Mucosa of stomach (tissue), 1 donor: Measurements from ENCODE around the gene COL15A1.

Source experiments
- H3K27me3 ChIP-seq: one replicate; pipeline ENCODE4 v1.7.0; 2013; ENCODE audit warnings: mild to moderate bottlenecking, low read length; ENCODE audit not compliant: control insufficient read depth, insufficient read depth
- H3K36me3 ChIP-seq: one replicate; pipeline ENCODE4 v1.7.0; 2013; ENCODE audit warnings: low read length; ENCODE audit not compliant: control insufficient read depth, insufficient read depth
- H3K4me1 ChIP-seq: one replicate; pipeline ENCODE4 v1.7.0; 2013; ENCODE audit warnings: mild to moderate bottlenecking, low read length; ENCODE audit not compliant: control insufficient read depth, insufficient read depth
- H3K4me3 ChIP-seq: one replicate; pipeline ENCODE4 v1.7.0; 2013; ENCODE audit warnings: low read length
- H3K9ac ChIP-seq: one replicate; pipeline ENCODE4 v1.7.0; 2013; ENCODE audit warnings: mild to moderate bottlenecking, low read length, moderate library complexity
- H3K9me3 ChIP-seq: one replicate; pipeline ENCODE4 v1.7.0; 2013; ENCODE audit warnings: mild to moderate bottlenecking, low read length, moderate library complexity; ENCODE audit not compliant: control insufficient read depth
- donor health status: Pancreatic carcinoma.

COL15A1 gene

DNA sequence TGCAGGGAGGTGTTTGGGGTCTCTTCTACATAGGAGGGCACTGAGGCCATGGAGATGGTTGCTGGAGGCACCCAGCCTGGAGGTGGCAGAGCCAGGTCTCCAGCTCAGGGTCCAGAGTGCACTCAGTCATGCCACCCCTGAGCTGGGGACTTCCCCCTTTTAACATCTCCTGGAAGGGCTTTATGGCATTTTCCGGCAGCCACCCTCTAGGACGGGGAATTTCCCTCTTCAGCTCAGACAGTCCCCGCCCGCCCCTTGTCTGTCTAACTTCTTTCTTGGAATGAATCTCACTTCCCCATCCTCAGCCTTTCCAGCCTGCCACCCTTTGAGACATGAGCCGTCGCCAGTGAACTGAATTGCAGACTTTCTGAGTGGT, 49.9 kb downstream of the COL15A1 start:
- H3K36me3 ChIP-seq, result no peaks in the 10 kb centered on the region
- no peak overlapping the region for H3K4me3 ChIP-seq
- peaks cover 11% of the 10 kb centered on the region for H3K4me1 ChIP-seq
- H3K27me3 ChIP-seq, result no peaks in the 10 kb centered on the region
- H3K9me3 ChIP-seq, result no peaks in the 10 kb centered on the region
- H3K9ac ChIP-seq, result no peak overlapping the region

DNA sequence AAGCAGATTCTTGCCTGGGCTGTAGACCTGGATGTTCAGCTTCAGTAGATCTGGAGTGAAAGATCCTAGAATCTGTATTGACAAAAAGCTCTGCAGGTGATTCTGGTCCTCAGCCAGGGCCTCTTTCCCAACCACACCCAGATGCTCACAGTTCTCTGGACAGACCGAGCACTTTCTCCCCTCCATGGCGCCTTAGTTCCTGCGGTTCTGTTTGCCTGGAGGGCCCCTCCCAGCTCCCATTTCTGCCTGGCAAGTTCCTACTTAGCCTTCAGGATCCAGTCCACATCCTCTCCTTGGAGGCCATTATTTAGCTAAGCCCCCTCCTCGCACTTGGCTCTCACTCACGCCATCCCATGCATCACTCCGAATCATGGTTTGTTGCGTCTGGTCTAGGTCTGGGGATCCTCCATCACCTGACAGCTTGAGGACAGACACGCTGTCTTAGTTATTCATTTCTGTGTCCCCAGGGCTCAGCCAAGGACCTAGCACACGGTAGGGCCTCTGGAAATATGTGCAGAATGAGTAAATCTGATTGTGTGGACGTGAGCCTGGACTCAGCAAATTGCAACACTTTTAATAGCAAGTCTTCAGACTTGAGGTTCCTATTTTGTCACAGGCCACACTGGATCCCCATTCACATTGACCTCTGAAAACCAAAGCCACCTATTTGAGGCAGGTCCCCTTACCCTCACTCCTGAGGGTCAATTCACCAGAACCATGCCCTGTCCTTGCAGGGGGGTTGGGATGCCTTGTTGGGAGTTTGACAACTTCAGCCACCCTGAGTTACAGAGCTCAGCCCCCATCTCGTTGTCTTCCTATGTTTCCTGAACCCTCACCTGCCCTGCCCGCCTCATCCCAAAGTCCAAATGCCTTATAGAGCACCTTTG, 50.7 kb downstream of the COL15A1 start:
- Histone ChIP-seq H3K9me3 (no peaks in the 10 kb centered on the region), H3K36me3 (no peaks in the 10 kb centered on the region), H3K9ac (no peak overlapping the region), H3K27me3 (no peaks in the 10 kb centered on the region), H3K4me3 (no peak overlapping the region), H3K4me1 (peaks cover 17% of the 10 kb centered on the region)

DNA sequence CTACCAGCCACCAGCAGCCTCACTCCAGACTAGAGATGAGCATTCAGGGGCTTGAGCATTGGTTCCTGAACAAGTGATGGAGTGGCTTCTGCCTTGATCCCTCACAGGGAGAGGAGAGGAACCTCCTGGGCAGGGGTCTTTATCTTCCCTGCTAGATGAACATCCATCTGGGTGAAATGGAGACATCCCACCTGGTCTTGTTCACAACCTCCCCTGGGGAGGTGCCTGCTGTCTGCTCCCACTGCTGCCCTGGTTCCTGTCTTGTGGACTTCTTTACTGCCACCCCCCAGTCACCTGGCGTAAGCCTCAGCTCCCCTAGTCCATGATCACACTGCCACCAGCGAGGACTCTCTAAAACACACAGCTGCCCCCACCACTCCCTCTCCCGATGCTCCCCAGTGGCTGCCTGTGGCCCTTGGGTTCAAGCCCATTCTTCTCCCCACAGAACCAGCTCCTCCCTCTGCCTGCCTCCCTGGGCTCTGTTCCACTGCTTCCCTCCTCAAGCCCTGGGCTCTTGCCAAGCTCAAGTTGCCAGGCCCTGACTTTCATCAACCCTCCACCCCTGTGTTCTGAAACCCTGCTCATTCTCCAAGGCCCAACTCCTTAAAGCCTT, 51.5 kb downstream of the COL15A1 start:
- H3K9me3 ChIP-seq, result no peaks in the 10 kb centered on the region
- no peak overlapping the region for H3K9ac ChIP-seq
- H3K36me3 ChIP-seq, result no peaks in the 10 kb centered on the region
- H3K4me3 ChIP-seq, result no peak overlapping the region
- H3K27me3 ChIP-seq, result no peaks in the 10 kb centered on the region
- peaks cover 13% of the 10 kb centered on the region for H3K4me1 ChIP-seq

DNA sequence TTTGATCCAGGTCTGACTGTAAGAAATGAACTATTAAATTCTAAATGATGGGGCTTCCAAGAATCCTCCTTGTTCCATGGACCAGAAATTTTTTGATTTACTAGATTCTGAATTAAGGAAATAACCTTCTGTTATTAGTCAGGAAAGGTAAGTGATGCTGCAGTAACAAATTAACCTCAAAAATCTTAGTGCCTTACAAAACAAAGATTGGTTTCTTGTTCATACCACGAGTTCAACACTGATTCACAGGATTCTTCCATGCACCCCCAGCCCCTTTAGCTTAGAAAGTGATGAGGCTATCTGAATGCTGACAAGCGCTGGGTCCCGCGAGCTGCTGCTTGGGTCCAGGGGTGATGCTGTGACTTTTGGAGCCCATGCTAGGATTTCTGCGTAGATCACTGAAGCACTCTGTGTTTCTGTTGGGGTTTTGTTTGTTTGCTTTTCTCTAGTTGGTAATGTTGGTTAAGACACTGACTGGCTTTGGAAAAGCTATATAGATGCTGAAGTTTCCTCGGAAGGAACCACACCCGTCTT, 52.3 kb downstream of the COL15A1 start:
- Histone ChIP-seq H3K4me1 (peaks cover 11% of the 10 kb centered on the region), H3K9me3 (no peaks in the 10 kb centered on the region), H3K36me3 (no peaks in the 10 kb centered on the region), H3K4me3 (no peak overlapping the region), H3K9ac (no peak overlapping the region), H3K27me3 (no peaks in the 10 kb centered on the region)

DNA sequence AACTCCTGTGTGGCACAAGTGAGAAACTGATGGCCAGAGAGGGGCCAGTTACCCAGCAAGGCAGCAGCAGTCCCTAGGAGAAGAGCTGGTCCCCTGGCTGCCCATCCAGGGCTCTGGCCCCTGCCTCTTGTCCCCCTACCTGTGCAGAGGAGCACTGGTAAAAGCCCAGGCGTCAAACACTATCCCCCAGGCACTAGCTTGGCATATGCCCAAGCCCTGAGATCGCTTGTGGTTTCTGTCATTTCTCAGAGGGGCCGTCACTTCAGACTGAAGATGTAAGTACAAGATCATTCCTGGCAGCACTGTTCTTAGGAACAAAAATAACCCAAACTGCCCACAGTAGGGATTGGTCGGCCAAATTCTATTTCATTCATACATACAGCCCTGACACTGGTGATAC, 53.9 kb downstream of the COL15A1 start:
- no peaks in the 10 kb centered on the region for H3K9me3 ChIP-seq
- peaks cover 11% of the 10 kb centered on the region for H3K4me1 ChIP-seq
- H3K36me3 ChIP-seq, result no peaks in the 10 kb centered on the region
- H3K9ac ChIP-seq, result no peak overlapping the region
- H3K27me3 ChIP-seq, result no peaks in the 10 kb centered on the region
- no peak overlapping the region for H3K4me3 ChIP-seq

DNA sequence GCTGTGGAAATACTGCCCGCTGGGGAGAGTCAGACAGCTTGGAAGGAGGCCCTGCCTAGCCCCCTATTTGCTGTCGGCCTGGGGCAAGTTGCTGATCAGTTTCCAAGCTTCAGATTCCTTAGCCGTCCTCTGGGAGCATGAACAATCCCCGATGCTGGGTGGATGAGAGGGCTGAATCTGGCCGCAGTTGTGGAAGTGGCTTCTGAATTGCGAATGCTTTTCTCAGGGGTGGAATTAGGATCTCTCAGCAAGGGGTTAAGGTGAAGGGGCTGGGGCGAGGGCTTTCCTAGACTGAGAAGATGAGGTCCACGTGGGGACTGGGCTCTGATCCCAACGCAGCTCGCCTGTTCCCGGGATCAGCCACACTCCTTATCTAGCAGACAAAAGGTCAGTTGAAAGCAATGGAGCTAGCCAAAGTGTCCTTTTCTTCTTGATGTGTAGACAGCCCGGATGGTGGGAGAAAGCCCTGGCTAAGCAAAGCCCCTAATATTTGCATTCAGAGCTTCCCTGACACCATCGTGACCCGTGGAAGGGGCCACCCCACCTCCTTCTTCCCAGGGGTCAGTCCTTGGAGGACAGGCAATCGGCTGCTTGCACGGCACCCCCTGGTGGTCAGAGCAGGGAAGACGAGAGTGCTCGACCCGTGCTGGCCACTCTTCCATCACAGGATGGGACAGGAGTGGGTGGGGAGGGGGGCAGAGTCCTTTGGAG, 54.9 kb downstream of the COL15A1 start:
- Histone ChIP-seq H3K9me3 (no peaks in the 10 kb centered on the region), H3K36me3 (no peaks in the 10 kb centered on the region), H3K9ac (no peak overlapping the region), H3K4me1 (peaks cover 7% of the 10 kb centered on the region), H3K27me3 (no peaks in the 10 kb centered on the region), H3K4me3 (no peak overlapping the region)

DNA sequence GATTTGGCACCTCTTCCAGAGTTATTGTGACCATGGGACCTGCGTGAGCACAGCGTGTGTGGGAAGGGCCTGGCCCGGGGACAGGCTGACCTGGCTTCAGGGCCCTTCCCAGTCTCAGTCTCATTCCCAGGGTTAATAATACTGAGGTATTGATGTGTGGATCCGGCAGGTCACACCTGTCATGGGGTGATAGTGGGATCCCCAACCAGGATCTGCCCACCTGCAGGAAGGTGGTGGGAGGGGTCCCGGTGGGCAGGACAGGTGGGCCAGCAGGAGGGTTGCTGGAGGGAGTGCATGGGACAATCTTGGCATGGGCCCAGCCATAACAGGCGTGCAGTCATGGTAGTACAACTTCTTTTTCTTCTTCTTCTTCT, 55.4 kb downstream of the COL15A1 start:
- no peaks in the 10 kb centered on the region for H3K27me3 ChIP-seq
- H3K9ac ChIP-seq, result no peak overlapping the region
- no peaks in the 10 kb centered on the region for H3K9me3 ChIP-seq
- peaks cover 6% of the 10 kb centered on the region for H3K4me1 ChIP-seq
- H3K4me3 ChIP-seq, result no peak overlapping the region
- H3K36me3 ChIP-seq, result no peaks in the 10 kb centered on the region

DNA sequence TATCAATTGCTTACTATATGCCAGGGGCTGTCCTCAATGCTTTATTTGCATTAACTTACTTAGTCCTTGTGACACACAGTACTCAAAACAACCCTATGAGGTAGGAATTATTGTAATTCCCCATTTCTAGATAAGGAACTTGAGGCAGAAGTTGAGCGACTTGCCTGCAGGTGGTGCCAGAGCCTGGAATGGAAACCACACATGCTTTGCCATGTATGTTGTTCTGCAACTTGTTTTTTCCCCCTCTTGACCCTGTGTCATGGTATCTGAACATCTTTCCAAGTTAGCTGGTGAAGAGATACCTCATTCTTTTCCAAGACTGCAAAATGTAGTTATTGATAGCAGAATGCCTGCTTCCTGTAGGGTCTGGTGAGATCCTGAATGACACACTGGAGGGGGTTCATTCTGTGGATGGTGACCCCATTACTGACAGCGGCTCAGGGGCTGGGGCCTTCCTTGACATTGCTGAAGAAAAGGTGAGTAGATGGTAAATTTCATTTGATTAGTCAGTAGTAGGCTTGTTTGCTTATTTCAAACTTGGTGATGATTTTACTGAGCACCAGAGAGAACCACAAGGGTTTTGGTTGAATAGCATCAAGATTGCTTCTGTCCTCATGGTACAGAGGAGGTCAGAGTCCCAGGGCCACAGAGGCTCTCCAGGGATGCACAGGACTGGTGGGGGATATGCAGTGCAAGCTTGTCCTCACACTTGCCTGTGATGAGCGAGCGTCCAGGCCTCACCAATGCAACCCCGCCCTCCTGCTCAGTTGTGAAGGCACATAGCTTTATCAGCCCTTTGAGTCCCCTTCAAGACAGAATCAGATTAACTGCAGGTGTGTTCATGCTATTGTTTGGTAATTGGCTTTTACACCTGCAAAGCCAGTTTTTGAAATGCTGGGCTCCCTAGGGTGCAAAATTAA, 57.0 kb downstream of the COL15A1 start:
- no peak overlapping the region for H3K4me3 ChIP-seq
- H3K9ac ChIP-seq, result no peak overlapping the region
- H3K27me3 ChIP-seq, result no peaks in the 10 kb centered on the region
- peaks cover 6% of the 10 kb centered on the region for H3K4me1 ChIP-seq
- H3K9me3 ChIP-seq, result no peaks in the 10 kb centered on the region
- no peaks in the 10 kb centered on the region for H3K36me3 ChIP-seq

DNA sequence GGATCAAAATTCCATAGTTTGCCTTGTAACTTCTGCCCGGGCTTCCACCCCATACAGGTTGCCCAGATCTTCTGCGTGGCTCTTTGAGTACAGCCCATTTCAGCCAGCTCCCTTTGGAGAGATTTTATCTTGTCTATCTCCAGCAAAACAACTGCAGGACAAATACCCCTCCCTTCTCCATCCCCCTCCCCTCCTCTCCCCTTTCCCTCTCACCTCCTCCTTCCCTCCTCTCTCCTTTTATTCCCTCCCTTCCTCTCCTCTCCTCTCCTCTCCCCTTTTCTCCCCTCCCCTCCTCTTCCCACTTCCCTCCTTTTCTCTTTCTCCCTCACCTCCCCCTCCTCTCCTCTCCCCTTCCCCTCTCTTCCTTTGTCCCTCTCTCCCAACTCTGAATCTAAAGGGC, 58.2 kb downstream of the COL15A1 start:
- Histone ChIP-seq H3K4me3 (no peak overlapping the region), H3K9me3 (no peaks in the 10 kb centered on the region), H3K9ac (no peak overlapping the region), H3K4me1 (peaks cover 6% of the 10 kb centered on the region), H3K36me3 (no peaks in the 10 kb centered on the region), H3K27me3 (no peaks in the 10 kb centered on the region)

DNA sequence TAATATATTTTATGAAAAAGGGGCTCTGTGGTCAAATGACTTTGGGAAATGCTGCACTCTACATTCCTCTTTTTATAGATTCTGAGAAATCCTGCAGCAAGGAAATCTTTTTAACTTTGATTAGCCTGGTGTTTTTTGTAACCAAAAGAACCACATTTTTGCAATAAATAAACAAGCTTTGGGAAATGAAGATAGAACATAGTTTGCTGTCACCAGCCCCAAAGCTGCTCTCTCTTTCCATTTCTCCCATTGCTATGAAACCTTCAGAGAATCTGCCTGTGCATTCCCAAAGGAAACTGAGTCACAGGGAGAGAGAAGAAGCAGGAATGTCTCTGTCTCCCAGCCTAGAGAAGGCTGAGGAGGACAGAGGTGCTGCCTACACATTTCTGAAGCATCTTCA, 59.0 kb downstream of the COL15A1 start:
- no peak overlapping the region for H3K9ac ChIP-seq
- H3K4me1 ChIP-seq, result peaks cover 6% of the 10 kb centered on the region
- H3K4me3 ChIP-seq, result no peak overlapping the region
- H3K9me3 ChIP-seq, result no peaks in the 10 kb centered on the region
- no peaks in the 10 kb centered on the region for H3K36me3 ChIP-seq
- no peaks in the 10 kb centered on the region for H3K27me3 ChIP-seq

DNA sequence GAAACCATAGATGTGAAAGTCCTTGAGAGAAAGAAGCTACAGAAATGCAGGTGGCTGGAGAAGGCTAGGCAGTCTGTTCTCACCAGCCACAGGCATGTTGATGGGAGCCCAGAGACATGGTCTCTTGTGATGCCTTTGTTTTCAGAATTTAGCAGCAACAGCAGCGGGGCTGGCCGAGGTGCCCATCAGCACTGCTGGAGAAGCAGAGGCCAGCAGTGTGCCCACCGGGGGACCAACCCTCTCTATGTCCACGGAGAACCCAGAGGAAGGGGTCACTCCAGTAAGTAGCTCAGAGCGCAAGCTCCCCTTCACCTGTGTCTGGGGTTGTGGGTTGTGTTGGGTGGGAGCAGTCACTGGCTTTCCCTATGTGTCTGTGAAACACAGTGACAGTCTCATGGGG, 59.6 kb downstream of the COL15A1 start:
- no peaks in the 10 kb centered on the region for H3K36me3 ChIP-seq
- H3K9ac ChIP-seq, result no peak overlapping the region
- no peaks in the 10 kb centered on the region for H3K9me3 ChIP-seq

More for the DNA sequence above, 59.6 kb downstream of the COL15A1 start:
- peaks cover 6% of the 10 kb centered on the region for H3K4me1 ChIP-seq
- H3K27me3 ChIP-seq, result no peaks in the 10 kb centered on the region
- no peak overlapping the region for H3K4me3 ChIP-seq
